ENCODE data around the gene DEPP1. TPM values are rescaled to one million over a fixed set of nuclear protein-coding genes. Genes with fewer than 3 reads are reported as not detected.

DEPP1 gene
- total RNA-seq, 2 experiments from 2014 or later = 0.28 to 0.34 TPM

- intact Hi-C loops (cut with DNase I, micrococcal nuclease) = loop anchor here in 1 of 2 experiments (1.0 kb wide), 1 partner anchor 31 kb away; no protein-coding TSS in a partner anchor
- ChIA-PET POLR2A (no interaction called here), CTCF (interaction anchor here (0.6 to 2.5 kb wide), 4 partner anchors 14 to 1661 kb away, joined by 3 to 7 read pairs (median 3); no protein-coding TSS in a partner anchor)
- ATAC-seq (peak; percentile 82), DNase-seq (no peak)
- H3K27ac Mint-ChIP-seq = no peak overlapping the region
- H3K4me3 Mint-ChIP-seq = no peak overlapping the region
- H3K27me3 Mint-ChIP-seq = peaks cover 10% of the 10 kb centered on the region
- H3K9me3 Mint-ChIP-seq (ENCODE audit: low read depth) = peaks cover 11% of the 10 kb centered on the region
- H3K4me1 Mint-ChIP-seq = peaks cover 2% of the 10 kb centered on the region
- H3K36me3 Mint-ChIP-seq (ENCODE audit: low read depth) = no peaks in the 10 kb centered on the region
Measured at GRCh38 chr10:44946205-44946604, 32.4 kb downstream of the DEPP1 start.

DNA sequence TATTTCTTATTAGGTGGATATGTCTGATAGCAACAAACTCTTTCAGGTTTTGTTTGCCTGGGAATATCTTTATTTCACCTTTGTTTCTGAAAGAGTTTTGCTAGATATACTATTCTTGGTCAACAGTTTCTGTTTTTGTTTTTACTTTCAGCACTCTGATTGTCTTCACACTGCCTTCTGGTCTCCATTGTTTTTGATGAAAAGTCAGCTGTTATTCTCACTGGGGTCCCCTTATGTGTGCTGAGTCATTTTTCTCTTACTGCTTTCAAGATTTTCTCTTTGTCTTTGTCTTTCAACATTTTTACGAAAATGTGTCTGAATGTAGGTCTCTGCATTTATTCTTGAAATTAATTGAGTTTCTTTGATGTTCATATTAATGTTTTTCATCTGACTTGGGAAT is 34.3 kb downstream of the DEPP1 start:
- Mint-ChIP-seq H3K9me3 (ENCODE audit: low read depth) (peaks cover 11% of the 10 kb centered on the region), H3K36me3 (ENCODE audit: low read depth) (no peaks in the 10 kb centered on the region), H3K27ac (no peak overlapping the region), H3K4me1 (peaks cover 2% of the 10 kb centered on the region), H3K27me3 (peaks cover 12% of the 10 kb centered on the region), H3K4me3 (no peak overlapping the region)
- ChIA-PET POLR2A (no interaction called here), CTCF (interaction anchor here (0.7 to 2.5 kb wide), 3 partner anchors 9 to 14 kb away, joined by 3 to 7 read pairs (median 3); no protein-coding TSS in a partner anchor)
- intact Hi-C loops (cut with DNase I, micrococcal nuclease) = no loop called here
- DNase-seq = no peak
- no peak for ATAC-seq

DNA sequence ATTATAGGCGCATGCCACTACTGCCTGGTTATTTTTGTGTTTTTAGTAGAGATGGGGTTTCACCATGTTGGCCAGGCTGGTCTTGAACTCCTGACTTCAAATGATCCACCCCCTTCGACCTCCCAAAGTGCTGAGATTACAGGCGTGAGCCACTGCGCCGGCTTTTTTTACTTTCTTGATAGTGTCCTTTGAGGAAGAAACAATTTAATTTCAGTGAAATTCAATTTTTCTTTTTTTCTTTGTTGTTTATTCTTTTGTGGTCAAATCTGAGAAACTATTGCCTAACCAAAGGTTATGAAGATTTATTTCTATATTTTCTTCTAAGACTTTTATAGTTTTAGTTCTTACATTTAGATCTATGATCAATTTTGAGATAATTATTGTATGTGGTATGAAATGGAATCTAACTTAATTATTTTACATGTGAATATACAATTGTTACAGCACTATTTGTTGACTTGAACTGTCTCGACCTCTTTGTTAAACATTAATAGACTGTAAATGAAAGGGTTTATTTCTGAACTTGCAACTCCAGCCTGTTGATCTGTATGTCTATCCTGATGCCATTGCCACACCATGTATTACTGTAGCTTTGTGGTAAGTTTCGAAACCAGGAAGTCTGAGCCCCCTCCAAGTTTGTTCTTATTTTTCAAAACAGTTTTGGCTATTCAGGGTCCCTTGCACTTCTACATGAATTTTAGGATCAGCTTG is 38.8 kb downstream of the DEPP1 start:
- Mint-ChIP-seq H3K36me3 (ENCODE audit: low read depth) (no peaks in the 10 kb centered on the region), H3K4me1 (peaks cover 5% of the 10 kb centered on the region), H3K4me3 (no peak overlapping the region), H3K27me3 (peaks cover 12% of the 10 kb centered on the region), H3K9me3 (ENCODE audit: low read depth) (peaks cover 7% of the 10 kb centered on the region), H3K27ac (no peak overlapping the region)
- intact Hi-C loops (cut with DNase I, micrococcal nuclease) = no loop called here
- ChIA-PET CTCF (no interaction called here), POLR2A (no interaction called here)
- DNase-seq (no peak), ATAC-seq (no peak)

DNA sequence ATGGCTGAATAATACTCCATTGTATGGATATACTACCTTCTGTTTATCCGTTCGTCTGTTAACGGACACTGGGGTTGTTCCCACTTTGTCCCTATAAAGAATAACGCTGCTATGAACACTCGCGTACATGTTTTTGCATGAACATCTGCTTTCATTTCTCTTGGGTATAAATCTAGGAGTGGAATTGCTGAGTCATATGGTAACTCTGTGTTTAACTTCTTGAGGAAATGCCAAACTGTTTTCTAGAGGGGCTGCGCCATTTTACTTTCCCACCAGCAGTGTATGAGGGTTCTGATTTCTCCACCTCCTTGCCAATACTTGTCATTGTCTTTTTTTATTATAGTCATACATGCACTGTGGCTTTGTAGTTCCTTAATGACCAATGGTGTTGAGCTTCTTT is 39.7 kb downstream of the DEPP1 start:
- ATAC-seq (no peak), DNase-seq (no peak)
- ChIA-PET CTCF (no interaction called here), POLR2A (no interaction called here)
- Mint-ChIP-seq H3K4me1 (peaks cover 5% of the 10 kb centered on the region), H3K27ac (no peak overlapping the region), H3K4me3 (no peak overlapping the region), H3K36me3 (ENCODE audit: low read depth) (no peaks in the 10 kb centered on the region), H3K9me3 (ENCODE audit: low read depth) (no peaks in the 10 kb centered on the region), H3K27me3 (peaks cover 9% of the 10 kb centered on the region)
- intact Hi-C loops (cut with DNase I, micrococcal nuclease) = no loop called here

DNA sequence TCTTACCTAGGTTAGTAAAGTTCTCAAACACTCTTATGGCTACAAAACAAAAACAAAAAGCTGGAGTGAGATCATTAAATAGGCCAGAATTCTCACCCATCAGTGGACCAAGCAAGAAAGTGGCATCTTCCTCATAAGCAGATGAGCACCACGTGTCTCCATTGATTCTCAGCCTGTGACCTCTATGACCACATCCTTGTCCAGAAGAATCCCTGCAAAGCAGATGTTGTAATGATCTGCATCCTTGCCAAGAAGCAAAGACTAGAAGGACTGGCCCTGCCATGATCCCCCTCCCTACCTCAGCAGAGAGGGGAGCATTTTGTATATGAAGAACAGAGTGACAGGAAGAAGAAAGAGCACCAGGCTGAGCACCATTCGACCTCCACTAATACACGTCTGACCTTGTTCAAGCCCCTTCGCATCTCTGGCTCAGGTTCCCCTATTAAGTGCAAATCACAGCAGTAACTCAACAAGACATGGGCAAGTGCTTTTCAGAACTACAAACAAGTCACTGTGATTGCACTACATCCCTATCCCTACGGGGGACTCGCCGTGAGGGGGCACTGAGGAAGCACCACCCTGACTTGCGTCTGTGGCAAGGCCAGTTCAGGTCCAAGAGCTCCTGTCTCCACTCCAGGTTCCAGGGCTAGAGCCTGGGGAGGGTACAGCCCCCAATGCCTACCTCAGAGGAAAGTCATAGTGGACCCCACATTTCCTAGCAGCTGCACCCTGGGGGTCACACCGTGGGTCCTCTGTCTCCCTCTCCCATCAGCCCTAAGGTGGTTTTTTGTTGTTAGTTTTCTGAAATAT is 41.2 kb downstream of the DEPP1 start:
- intact Hi-C loops (cut with DNase I, micrococcal nuclease) = no loop called here
- Mint-ChIP-seq H3K27ac (no peak overlapping the region), H3K9me3 (ENCODE audit: low read depth) (no peaks in the 10 kb centered on the region), H3K27me3 (peaks cover 2% of the 10 kb centered on the region), H3K4me3 (no peak overlapping the region), H3K36me3 (ENCODE audit: low read depth) (no peaks in the 10 kb centered on the region), H3K4me1 (peaks cover 5% of the 10 kb centered on the region)
- POLR2A ChIA-PET = no interaction called here
- ATAC-seq (no peak), DNase-seq (no peak)
- CTCF ChIA-PET = interaction anchor here (1.9 kb wide), 1 partner anchor 16 kb away, joined by 6 read pairs; no protein-coding TSS in a partner anchor

GRCh38 chr10:44936314-44936975 is 42.2 kb downstream of the DEPP1 start:
- Mint-ChIP-seq H3K4me1 (peaks cover 5% of the 10 kb centered on the region), H3K27me3 (peaks cover 2% of the 10 kb centered on the region), H3K27ac (no peak overlapping the region), H3K36me3 (ENCODE audit: low read depth) (no peaks in the 10 kb centered on the region), H3K9me3 (ENCODE audit: low read depth) (no peaks in the 10 kb centered on the region), H3K4me3 (no peak overlapping the region)
- DNase-seq = no peak
- ChIA-PET CTCF (interaction anchor here (1.9 kb wide), 1 partner anchor 17 kb away, joined by 6 read pairs; no protein-coding TSS in a partner anchor), POLR2A (no interaction called here)
- intact Hi-C loops (cut with DNase I, micrococcal nuclease) = no loop called here
- ATAC-seq = no peak

DNA sequence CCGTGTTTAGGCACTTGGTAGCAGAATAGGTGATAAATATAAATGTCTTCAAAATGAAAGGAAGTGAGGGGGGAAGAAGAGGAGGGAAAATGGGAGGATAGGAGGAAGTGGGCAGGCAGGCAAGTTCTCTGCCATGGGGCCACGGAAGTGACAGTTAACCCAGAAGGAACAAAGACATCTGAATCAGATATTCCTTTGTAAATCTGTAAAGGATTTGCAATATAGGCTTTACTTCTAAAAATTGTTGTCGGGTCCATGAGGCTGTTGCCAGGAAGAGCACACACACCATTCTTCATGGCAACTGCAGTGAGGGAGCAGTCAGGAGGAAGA is 42.7 kb downstream of the DEPP1 start:
- CTCF ChIA-PET = interaction anchor here (1.5 kb wide), 1 partner anchor 8 kb away, joined by 3 read pairs; no protein-coding TSS in a partner anchor
- no peaks in the 10 kb centered on the region for H3K36me3 Mint-ChIP-seq (ENCODE audit: low read depth)

DNA sequence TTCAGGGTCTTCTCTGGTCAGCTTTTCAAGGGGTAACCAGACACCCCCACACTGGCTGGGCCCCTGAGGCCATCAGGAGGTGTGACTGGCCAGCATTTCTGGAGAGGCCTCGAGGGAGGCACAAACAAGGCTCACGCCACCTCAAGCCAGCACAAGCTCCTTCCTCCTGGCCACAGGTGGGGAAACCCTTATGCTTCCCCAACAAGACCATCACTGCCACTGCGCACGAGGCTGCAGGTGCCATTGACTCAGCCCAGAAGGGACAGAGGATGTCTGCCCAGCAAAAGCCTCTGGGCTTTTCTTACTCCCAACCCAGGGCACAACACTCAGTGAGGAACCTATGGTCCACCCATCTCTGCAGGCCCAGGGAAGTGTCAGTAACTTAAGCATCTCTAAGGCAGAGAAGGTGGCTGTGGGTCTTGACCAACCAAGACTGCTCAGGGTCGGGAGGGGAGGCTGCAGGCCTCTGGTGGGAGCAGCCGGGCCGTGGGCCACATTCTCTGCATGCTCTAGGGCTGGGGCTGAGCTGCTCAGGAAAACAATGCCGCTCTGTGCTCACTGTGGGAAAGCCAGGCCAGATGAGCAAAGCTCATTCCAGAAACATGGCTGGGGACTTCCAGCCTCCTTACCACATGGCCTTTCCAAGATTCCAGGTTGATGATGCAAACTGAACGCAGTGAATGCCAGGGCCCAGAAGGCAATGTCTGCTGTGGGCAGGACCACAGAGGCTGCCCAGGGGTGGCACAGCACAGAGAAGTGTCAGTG is 43.2 kb downstream of the DEPP1 start:
- H3K4me3 Mint-ChIP-seq = no peak overlapping the region
- peaks cover 2% of the 10 kb centered on the region for H3K27me3 Mint-ChIP-seq
- POLR2A ChIA-PET = no interaction called here
- H3K4me1 Mint-ChIP-seq = peaks cover 5% of the 10 kb centered on the region
- H3K27ac Mint-ChIP-seq = no peak overlapping the region
- no peak for DNase-seq
- no peaks in the 10 kb centered on the region for H3K9me3 Mint-ChIP-seq (ENCODE audit: low read depth)
- no peak for ATAC-seq
- CTCF ChIA-PET = interaction anchor here (1.5 to 3.7 kb wide), 2 partner anchors 9 to 41 kb away, joined by 3 to 23 read pairs; no protein-coding TSS in a partner anchor
- intact Hi-C loops (cut with DNase I, micrococcal nuclease) = no loop called here
- H3K36me3 Mint-ChIP-seq (ENCODE audit: low read depth) = no peaks in the 10 kb centered on the region

More for the DNA sequence above, 42.7 kb downstream of the DEPP1 start:
- Mint-ChIP-seq H3K27ac (no peak overlapping the region), H3K4me1 (peaks cover 5% of the 10 kb centered on the region), H3K4me3 (no peak overlapping the region), H3K27me3 (peaks cover 2% of the 10 kb centered on the region), H3K9me3 (ENCODE audit: low read depth) (no peaks in the 10 kb centered on the region)
- DNase-seq (no peak), ATAC-seq (no peak)
- POLR2A ChIA-PET = no interaction called here
- intact Hi-C loops (cut with DNase I, micrococcal nuclease) = no loop called here

DNA sequence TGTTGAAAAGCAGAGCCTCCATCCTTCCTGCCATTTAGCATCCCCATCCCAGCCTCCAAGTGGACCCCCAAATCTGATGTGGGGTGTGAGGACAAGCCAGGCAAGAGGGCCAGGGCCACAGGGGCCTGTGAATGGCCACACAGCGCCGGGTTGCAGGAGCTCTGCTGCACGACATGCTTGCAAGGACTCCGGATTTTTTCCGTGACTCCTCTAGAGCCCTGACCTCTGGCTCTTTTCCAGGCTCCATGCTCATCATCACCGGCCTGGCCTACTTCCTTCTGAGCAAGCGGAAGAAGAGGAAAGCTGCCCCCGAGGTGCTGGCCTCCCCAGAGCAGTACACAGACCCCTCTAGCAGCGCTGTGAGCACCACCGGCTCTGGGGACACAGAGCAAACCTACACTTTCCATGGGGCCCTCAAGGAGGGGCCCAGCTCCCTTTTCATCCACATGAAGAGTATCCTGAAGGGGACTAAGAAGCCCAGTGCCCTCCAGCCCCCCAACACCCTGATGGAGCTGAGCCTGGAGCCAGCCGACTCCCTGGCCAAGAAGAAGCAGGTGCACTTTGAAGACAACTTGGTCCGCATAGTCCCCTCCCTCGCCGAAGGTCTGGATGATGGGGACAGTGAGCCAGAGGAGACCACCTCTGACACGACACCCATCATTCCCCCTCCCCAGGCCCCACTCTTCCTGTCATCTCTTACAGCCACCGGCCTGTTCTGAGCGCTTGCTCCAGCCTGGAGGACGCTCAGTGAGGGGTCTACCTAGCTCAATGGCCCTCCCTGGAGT is 44.0 kb downstream of the DEPP1 start:
- no peaks in the 10 kb centered on the region for H3K36me3 Mint-ChIP-seq (ENCODE audit: low read depth)
- H3K27ac Mint-ChIP-seq = no peak overlapping the region

GRCh38 chr10:44933451-44934321 is 44.9 kb downstream of the DEPP1 start:
- H3K27me3 Mint-ChIP-seq = no peaks in the 10 kb centered on the region
- no peak for DNase-seq
- intact Hi-C loops (cut with DNase I, micrococcal nuclease) = no loop called here
- no peaks in the 10 kb centered on the region for H3K36me3 Mint-ChIP-seq (ENCODE audit: low read depth)
- ChIA-PET CTCF (interaction anchor here (0.6 to 3.7 kb wide), 14 partner anchors 12 to 318 kb away, joined by 3 to 23 read pairs (median 6); partner anchors contain the start of gene DEPP1), POLR2A (no interaction called here)
- H3K4me3 Mint-ChIP-seq = no peak overlapping the region
- no peak for ATAC-seq
- no peaks in the 10 kb centered on the region for H3K9me3 Mint-ChIP-seq (ENCODE audit: low read depth)
- H3K4me1 Mint-ChIP-seq = peaks cover 5% of the 10 kb centered on the region
- no peak overlapping the region for H3K27ac Mint-ChIP-seq

More for the DNA sequence above, 44.0 kb downstream of the DEPP1 start:
- Mint-ChIP-seq H3K4me3 (no peak overlapping the region), H3K27me3 (no peaks in the 10 kb centered on the region), H3K4me1 (peaks cover 5% of the 10 kb centered on the region), H3K9me3 (ENCODE audit: low read depth) (no peaks in the 10 kb centered on the region)
- CTCF ChIA-PET = interaction anchor here (0.6 to 3.7 kb wide), 5 partner anchors 9 to 126 kb away, joined by 3 to 23 read pairs (median 4); no protein-coding TSS in a partner anchor
- no peak for DNase-seq
- POLR2A ChIA-PET = no interaction called here
- intact Hi-C loops (cut with DNase I, micrococcal nuclease) = no loop called here
- ATAC-seq = no peak
